ENCODE measurements around the gene PPFIBP1.

- TF ChIP-seq CTCF (IDR thresholded peaks at IDR 0.05; ENCODE audit: low read depth, low read length) = no peak
- no peak for TF ChIP-seq EZH2phosphoT487 (IDR thresholded peaks at IDR 0.05; ENCODE audit: low read depth)
Observed at GRCh38 chr12:27530157-27530922, 6.3 kb downstream of the PPFIBP1 start.

Measured in OCI-LY3 (cell line).